PC-9 (cell line): ENCODE data around the gene KLK15. TPM values are rescaled to one million over a fixed set of nuclear protein-coding genes. Genes with fewer than 3 reads are reported as not detected.

Source experiments
- BruUV-seq: library from RNA; stranded (reverse); fragments of 400-500 nt; replicated peaks from 2 replicates; lab custom pipeline; 2021; lab: Mats Ljungman, UMichigan
- CTCF ChIA-PET: fragments of 300-600 bp; sonication (Branson Sonifier 250); formaldehyde crosslinking; loops from one replicate; lab custom pipeline; 2022; ENCODE audit warnings: antibody characterized with exemption; lab: Charles Lee
- POLR2A ChIA-PET: fragments of 300-600 bp; sonication (Branson Sonifier 250); formaldehyde crosslinking; loops from one replicate; lab custom pipeline; 2022; ENCODE audit warnings: antibody characterized with exemption; ENCODE audit not compliant: unreplicated experiment; lab: Charles Lee
- DNase-seq, 2 experiments: peaks; one replicate each; pipeline versions ENCODE4 v3.0.0 to v3.0.0-alpha.2; 2015 to 2022; ENCODE audit warnings: mixed read lengths in 1 of 2
- H2AFZ ChIP-seq: fragments of 200-600 bp; sonication (generic); 2 replicates; pipeline ENCODE4 v1.8.1; 2017; ENCODE audit warnings: antibody characterized with exemption
- H3F3A ChIP-seq: fragments of 200-600 bp; sonication (generic); 2 replicates; pipeline ENCODE4 v1.8.1; 2017; ENCODE audit warnings: antibody characterized with exemption, mild to moderate bottlenecking, low read depth; ENCODE audit not compliant: insufficient read depth
- H3K27ac ChIP-seq: fragments of 200-600 bp; sonication (generic); 2 replicates; pipeline ENCODE4 v1.6.1; 2016; ENCODE audit warnings: mixed run types
- H3K27me3 ChIP-seq: fragments of 200-600 bp; sonication (generic); 2 replicates; pipeline ENCODE4 v1.6.1; 2016; ENCODE audit warnings: low read depth, mixed run types; ENCODE audit not compliant: insufficient read depth
- H3K36me3 ChIP-seq: fragments of 200-600 bp; sonication (generic); 2 replicates; pipeline ENCODE4 v1.6.1; 2016; ENCODE audit warnings: low read depth, mixed run types
- H3K4me1 ChIP-seq: fragments of 200-600 bp; sonication (generic); replicated peaks from 2 replicates; pipeline ENCODE4 v1.6.1; 2016; ENCODE audit warnings: mixed run types; ENCODE audit not compliant: insufficient read depth
- H3K4me2 ChIP-seq: fragments of 200-600 bp; sonication (generic); 2 replicates; pipeline ENCODE4 v1.6.1; 2017; ENCODE audit warnings: mixed run types
- H3K4me3 ChIP-seq: fragments of 200-600 bp; sonication (generic); 2 replicates; pipeline ENCODE4 v1.6.1; 2016; ENCODE audit warnings: mixed run types
- H3K79me2 ChIP-seq: fragments of 200-600 bp; sonication (generic); 2 replicates; pipeline ENCODE4 v1.6.1; 2017; ENCODE audit warnings: low read depth, mixed run types
- H3K9me2 ChIP-seq: fragments of 200-600 bp; sonication (generic); 2 replicates; pipeline ENCODE4 v1.8.1; 2017; ENCODE audit warnings: mild to moderate bottlenecking; ENCODE audit not compliant: insufficient read depth
- H3K9me3 ChIP-seq: fragments of 200-600 bp; sonication (generic); 2 replicates; pipeline ENCODE4 v1.8.1; 2016; ENCODE audit warnings: low read depth; ENCODE audit not compliant: insufficient read depth
- H4K20me1 ChIP-seq: fragments of 200-600 bp; sonication (generic); 2 replicates; pipeline ENCODE4 v1.8.1; 2017; ENCODE audit not compliant: insufficient read depth
- CTCF ChIP-seq: fragments of 200-600 bp; sonication (generic); conservative IDR thresholded peaks from 2 replicates; pipeline ENCODE4 v1.6.1; 2017; ENCODE audit warnings: mixed run types, antibody characterized with exemption, mild to moderate bottlenecking, moderate library complexity
- EZH2 ChIP-seq: fragments of 200-600 bp; sonication (generic); IDR thresholded peaks from 2 replicates; pipeline ENCODE4 v1.8.0; 2017; ENCODE audit warnings: antibody characterized with exemption, low read depth
- intact Hi-C: fragments of 100-400 bp; cut with micrococcal nuclease; formaldehyde crosslinking; loops from one replicate; pipeline ENCODE4 v1.10.0; 2022; ENCODE audit not compliant: unreplicated experiment
- total RNA-seq: library from RNA; stranded (reverse); gene quantifications from 2 replicates; pipeline ENCODE4 v1.2.3, GENCODE V29; 2021

Gene KLK15
- total RNA-seq, 1 experiment from 2014 or later, result not detected

GRCh38 chr19:50832666-50833065, 708 bp downstream of the KLK15 start:
- no TSS peak for BruUV-seq
- Histone ChIP-seq H2AFZ (no peak overlapping the region), H3K9me2 (no peaks in the 10 kb centered on the region), H3K27me3 (peaks cover 26% of the 10 kb centered on the region), H4K20me1 (no peaks in the 10 kb centered on the region), H3K4me1 (peaks cover 12% of the 10 kb centered on the region; the same call in 1 of the 2 replicates), H3K9me3 (no peaks in the 10 kb centered on the region), H3K4me3 (no peak overlapping the region), H3K79me2 (no peaks in the 10 kb centered on the region), H3K27ac (no peak overlapping the region), H3K4me2 (no peak overlapping the region), H3K36me3 (no peaks in the 10 kb centered on the region), H3F3A (peaks cover 8% of the 10 kb centered on the region)
- POLR2A ChIA-PET, result no interaction called here
- no peak for DNase-seq
- intact Hi-C loops, result no loop called here
- CTCF ChIA-PET, result interaction anchor here (0.6 kb wide), 1 partner anchor 263 kb away, joined by 3 read pairs; no protein-coding TSS in a partner anchor
- TF ChIP-seq EZH2, result no peak
- TF ChIP-seq CTCF, result no peak

- intact Hi-C loops, result no loop called here
- Histone ChIP-seq H3K27me3 (peaks cover 42% of the 10 kb centered on the region), H3F3A (no peaks in the 10 kb centered on the region; the same call in 1 of the 2 replicates), H3K4me1 (peaks cover 12% of the 10 kb centered on the region; the same call in 1 of the 2 replicates), H3K9me2 (no peaks in the 10 kb centered on the region), H3K27ac (no peak overlapping the region), H3K36me3 (no peaks in the 10 kb centered on the region), H2AFZ (no peak overlapping the region), H4K20me1 (no peaks in the 10 kb centered on the region), H3K4me2 (no peak overlapping the region), H3K79me2 (no peaks in the 10 kb centered on the region), H3K4me3 (no peak overlapping the region), H3K9me3 (no peaks in the 10 kb centered on the region)
- ChIA-PET POLR2A (no interaction called here), CTCF (no interaction called here)
- BruUV-seq, result no TSS peak
- no peak for TF ChIP-seq CTCF
- TF ChIP-seq EZH2, result no peak
- no peak for DNase-seq
Observed at GRCh38 chr19:50831026-50831396, 2.4 kb downstream of the KLK15 start.

GRCh38 chr19:50830266-50831025, 2.9 kb downstream of the KLK15 start:
- Histone ChIP-seq H3F3A (no peaks in the 10 kb centered on the region; the same call in 1 of the 2 replicates), H3K4me2 (no peak overlapping the region), H3K36me3 (no peaks in the 10 kb centered on the region), H3K27ac (no peak overlapping the region), H3K79me2 (no peaks in the 10 kb centered on the region), H3K27me3 (peaks cover 48% of the 10 kb centered on the region), H3K4me1 (peaks cover 12% of the 10 kb centered on the region; the same call in 1 of the 2 replicates), H3K9me2 (no peaks in the 10 kb centered on the region), H2AFZ (no peak overlapping the region), H4K20me1 (no peaks in the 10 kb centered on the region), H3K4me3 (no peak overlapping the region), H3K9me3 (no peaks in the 10 kb centered on the region)
- BruUV-seq, result no TSS peak
- peak; percentile 21 to 51 for DNase-seq
- CTCF ChIA-PET, result no interaction called here
- POLR2A ChIA-PET, result no interaction called here
- TF ChIP-seq EZH2 (no peak), CTCF (no peak)
- intact Hi-C loops, result no loop called here
